ENCODE data around the gene TAF15. TPM values are rescaled to one million over a fixed set of nuclear protein-coding genes. Genes with fewer than 3 reads are reported as not detected.
A peak's percentile ranks its signal among the peaks of the same experiment; 100 is the strongest.

The TAF15 gene
- total and polyA plus RNA-seq, 11 donors: 30.1 to 151 (median 116) TPM

DNA sequence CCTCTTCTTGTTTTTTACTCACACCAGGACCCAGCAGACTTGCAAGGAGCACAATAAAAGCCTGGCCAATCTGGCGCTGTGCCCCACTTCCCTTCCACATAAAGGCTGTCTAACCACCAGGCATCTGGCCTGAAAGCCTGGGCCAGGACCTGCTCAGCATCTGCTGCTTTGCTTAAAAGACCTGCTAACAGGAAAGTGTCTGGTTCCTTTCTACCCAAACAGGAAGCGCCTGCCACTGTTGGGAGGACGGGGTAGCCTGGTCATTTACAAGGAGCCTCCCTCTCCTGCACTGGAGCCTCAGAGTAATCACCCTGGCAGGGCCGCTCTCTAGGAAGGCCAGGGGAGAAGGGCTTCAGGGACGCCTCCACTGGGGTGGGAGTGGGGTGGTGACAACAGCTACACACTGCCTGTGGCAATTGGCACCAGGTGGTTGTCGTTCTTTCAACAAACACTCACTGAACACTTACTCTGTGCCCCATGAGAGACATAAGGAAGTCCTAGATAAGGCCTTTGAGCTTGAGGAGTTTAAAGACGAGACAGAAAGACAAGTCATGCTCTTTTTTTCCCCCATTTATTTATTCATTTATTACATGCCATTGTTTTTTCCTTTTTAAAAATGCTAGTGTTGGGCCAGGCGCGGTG is 7.6 kb upstream of the TAF15 start:
- peak overlapping the region in 7 of 12 donors; percentile 1 to 59 (median 28) for H3K27ac ChIP-seq
- TF ChIP-seq CTCF (IDR thresholded peaks at IDR 0.05): no peak
- no peak for TF ChIP-seq POLR2A (IDR thresholded peaks at IDR 0.05)
- peak; percentile 79 to 88 (median 87) for DNase-seq
- H3K9me3 ChIP-seq: no peaks in the 10 kb centered on the region
- peaks cover 3 to 41% (median 28%) of the 10 kb centered on the region in 12 donors for H3K4me1 ChIP-seq
- WGBS, 4 donors: 23 to 29% (median 26%) methylated on average over 8 to 9 of the region's 9 CpGs
- peaks cover 0 to 2% (median 0%) of the 10 kb centered on the region in 9 donors for H3K27me3 ChIP-seq
- intact Hi-C loops (cut with DNase I): loop anchor here in 2 of 10 donors (1.0 to 10.0 kb wide), 3 partner anchors 19 to 187 kb away; no protein-coding TSS in a partner anchor
- H3K4me3 ChIP-seq: no peak overlapping the region
- ATAC-seq: peak; percentile 34 to 76 (median 54)
- H3K36me3 ChIP-seq: no peaks in the 10 kb centered on the region

- peak overlapping the region in 1 of 12 donors; percentile 27 for H3K27ac ChIP-seq
- intact Hi-C loops (cut with DNase I): loop anchor here (1.0 to 10.0 kb wide), 6 partner anchors 21 to 190 kb away; no protein-coding TSS in a partner anchor
- no peaks in the 10 kb centered on the region for H3K36me3 ChIP-seq
- no peaks in the 10 kb centered on the region for H3K27me3 ChIP-seq
- H3K4me3 ChIP-seq: no peak overlapping the region
- peak in 2 of 5 donors; percentile 41 to 42 for DNase-seq
- ATAC-seq: peak in 3 of 4 donors; percentile 45 to 52 (median 52)
- TF ChIP-seq POLR2A (IDR thresholded peaks at IDR 0.05) (no peak), CTCF (IDR thresholded peaks at IDR 0.05) (peak; percentile 74 to 96 (median 86))
- 11 to 41% (median 29%) methylated on average over 1 of the region's 1 CpG for WGBS, 4 donors
- no peaks in the 10 kb centered on the region for H3K9me3 ChIP-seq
- peaks cover 3 to 46% (median 31%) of the 10 kb centered on the region in 12 donors for H3K4me1 ChIP-seq
These were observed 4.6 kb upstream of the TAF15 start for GRCh38 chr17:35804658-35805192.

GRCh38 chr17:35807371-35808144 is 1.7 kb upstream of the TAF15 start:
- peak overlapping the region in 1 of 12 donors; percentile 96 for H3K27ac ChIP-seq
- WGBS, 4 donors: 82 to 84% (median 82%) methylated on average over 7 of the region's 7 CpGs
- ATAC-seq (no peak), DNase-seq (no peak)
- peaks cover 0 to 5% (median 0%) of the 10 kb centered on the region in 9 donors for H3K36me3 ChIP-seq
- no peaks in the 10 kb centered on the region for H3K9me3 ChIP-seq
- intact Hi-C loops (cut with DNase I): loop anchor here in 1 of 10 donors (10.0 kb wide), 1 partner anchor 193 kb away; no protein-coding TSS in a partner anchor
- TF ChIP-seq POLR2A (IDR thresholded peaks at IDR 0.05) (no peak), CTCF (IDR thresholded peaks at IDR 0.05) (no peak)
- peaks cover 0 to 47% (median 28%) of the 10 kb centered on the region in 12 donors for H3K4me1 ChIP-seq
- no peak overlapping the region for H3K4me3 ChIP-seq
- H3K27me3 ChIP-seq: no peaks in the 10 kb centered on the region
